Suprapubic skin (tissue), 4 donors: ENCODE data around the gene ZNF579.

Experiments
- CTCF ChIP-seq, 2 donors: fragments of 200-600 bp in 1 of 2; fragments of 450-650 bp in 1 of 2; sonication (generic) in 1 of 2; IDR thresholded peaks; one replicate each; pipeline ENCODE4 v1.5.1; 2016 to 2019; ENCODE audit warnings: antibody characterized with exemption in 2 of 2, mild to moderate bottlenecking in 1 of 2, moderate library complexity in 1 of 2
- EP300 ChIP-seq: sonication (generic); formaldehyde crosslinking; IDR thresholded peaks from one replicate; pipeline ENCODE4 v1.6.1; 2017; ENCODE audit warnings: antibody characterized with exemption
- POLR2A ChIP-seq, 2 donors: fragments of 450-650 bp; IDR thresholded peaks; one replicate each; pipeline ENCODE4 v1.6.1; 2017; ENCODE audit warnings: antibody characterized with exemption in 2 of 2, mild to moderate bottlenecking in 2 of 2, moderate library complexity in 2 of 2
- POLR2AphosphoS5 ChIP-seq, 3 donors: sonication (generic); formaldehyde crosslinking; IDR thresholded peaks; one replicate each; pipeline ENCODE4 v1.6.1; 2017; ENCODE audit warnings: antibody characterized with exemption in 3 of 3

GRCh38 chr19:55559684-55560083 is 21.0 kb downstream of the ZNF579 start:
- no peak for TF ChIP-seq CTCF (IDR thresholded peaks at IDR 0.05)
- no peak for TF ChIP-seq POLR2AphosphoS5 (IDR thresholded peaks at IDR 0.05)
- TF ChIP-seq POLR2A (IDR thresholded peaks at IDR 0.05): no peak
- TF ChIP-seq EP300: no peak
